Endodermal cell (in vitro differentiated cells): ENCODE results near the gene ZBTB7C. TPM values are rescaled to one million over a fixed set of nuclear protein-coding genes. Genes with fewer than 3 reads are reported as not detected.

Experiments
- DNase-seq: peaks from one replicate; pipeline ENCODE4 v3.0.0-alpha.2; 2017
- H3K27ac ChIP-seq: 2 replicates; pipeline ENCODE4 v1.5.1; 2013; ENCODE audit warnings: mild to moderate bottlenecking, low read depth, low read length, moderate library complexity
- H3K27me3 ChIP-seq: 2 replicates; pipeline ENCODE4 v1.6.1; 2013; ENCODE audit warnings: mild to moderate bottlenecking, low read length, moderate library complexity; ENCODE audit not compliant: insufficient read depth, control insufficient read depth, poor library complexity, severe bottlenecking
- H3K36me3 ChIP-seq: 2 replicates; pipeline ENCODE4 v1.7.0; 2013; ENCODE audit warnings: mild to moderate bottlenecking, low read length, moderate library complexity; ENCODE audit not compliant: control insufficient read depth, insufficient read depth
- H3K4me1 ChIP-seq: one replicate; pipeline ENCODE4 v1.7.0; 2013; ENCODE audit warnings: low read length; ENCODE audit not compliant: control insufficient read depth, insufficient read depth
- H3K4me3 ChIP-seq: 2 replicates; pipeline ENCODE4 v1.5.1; 2013; ENCODE audit warnings: mild to moderate bottlenecking, low read length, moderate library complexity
- H3K9ac ChIP-seq: 2 replicates; pipeline ENCODE4 v1.6.1; 2013; ENCODE audit warnings: mild to moderate bottlenecking, low read length, moderate library complexity; ENCODE audit not compliant: poor library complexity, severe bottlenecking; ENCODE audit errors: extremely low read depth
- H3K9me3 ChIP-seq: 2 replicates; pipeline ENCODE4 v1.6.1; 2013; ENCODE audit warnings: mild to moderate bottlenecking, low read length, moderate library complexity; ENCODE audit not compliant: control insufficient read depth
- H3K27ac Mint-ChIP-seq: 2 replicates; pipeline ENCODE4 v1.8.0; 2020; ENCODE audit warnings: mixed read lengths
- H3K27me3 Mint-ChIP-seq: 2 replicates; pipeline ENCODE4 v1.8.0; 2021; ENCODE audit warnings: mild to moderate bottlenecking, mixed read lengths; ENCODE audit not compliant: insufficient read depth
- H3K36me3 Mint-ChIP-seq: 2 replicates; pipeline ENCODE4 v1.8.0; 2020; ENCODE audit warnings: low read depth, mixed read lengths
- H3K4me1 Mint-ChIP-seq: 2 replicates; pipeline ENCODE4 v1.8.0; 2020; ENCODE audit warnings: mixed read lengths
- H3K4me3 Mint-ChIP-seq: 2 replicates; pipeline ENCODE4 v1.8.0; 2020; ENCODE audit warnings: mild to moderate bottlenecking, moderate library complexity, mixed read lengths
- H3K9me3 Mint-ChIP-seq: 2 replicates; pipeline ENCODE4 v1.8.0; 2020; ENCODE audit warnings: mild to moderate bottlenecking, mixed read lengths
- WGBS, 2 experiments: methylation state at CpG; one replicate each; pipeline versions ENCODE4 v1.1.5 to v1.1.7; 2013; ENCODE audit warnings: missing lambda C conversion rate in 2 of 2, mixed read lengths in 1 of 2; ENCODE audit not compliant: insufficient coverage in 1 of 2, insufficient read length in 1 of 2; 5-methylcytosine and 5-hydroxymethylcytosine counted together
- total RNA-seq, 2 donors: library from RNA; stranded (reverse); fragmentation: NEBNext Ultra II Directional in 1 of 2; extraction: Animal tissue kit (Norgen Biotek cat#: 25700) in 1 of 2; gene quantifications; 2 replicates in 1 of 2; 3 replicates in 1 of 2; pipeline ENCODE4 v1.2.1, GENCODE V29; 2021
- TF ChIP-seq, protein P1 (sequence below): fragments of 200-600 bp; sonication (generic); conservative IDR thresholded peaks from 2 replicates; pipeline ENCODE4 v1.5.0; 2021; ENCODE audit warnings: antibody characterized with exemption, mild to moderate bottlenecking

The ZBTB7C gene
- total RNA-seq, 2 donors from 2014 or later, result 0.31 to 0.62 TPM

- no peak overlapping the region for H3K27ac Mint-ChIP-seq
- Histone ChIP-seq H3K4me1 (no peaks in the 10 kb centered on the region), H3K36me3 (no peaks in the 10 kb centered on the region), H3K9ac (no peak overlapping the region), H3K4me3 (no peak overlapping the region), H3K9me3 (no peaks in the 10 kb centered on the region), H3K27ac (no peak overlapping the region), H3K27me3 (no peaks in the 10 kb centered on the region)
- H3K9me3 Mint-ChIP-seq, result no peaks in the 10 kb centered on the region
- no peak for DNase-seq
- 94 to 100% methylated on average over 1 to 3 of the region's 3 CpGs for WGBS, 2 experiments
- no peaks in the 10 kb centered on the region for H3K27me3 Mint-ChIP-seq
- no peak overlapping the region for H3K4me3 Mint-ChIP-seq
- H3K36me3 Mint-ChIP-seq, result no peaks in the 10 kb centered on the region
- no peaks in the 10 kb centered on the region for H3K4me1 Mint-ChIP-seq
- TF ChIP-seq, protein P1, sequence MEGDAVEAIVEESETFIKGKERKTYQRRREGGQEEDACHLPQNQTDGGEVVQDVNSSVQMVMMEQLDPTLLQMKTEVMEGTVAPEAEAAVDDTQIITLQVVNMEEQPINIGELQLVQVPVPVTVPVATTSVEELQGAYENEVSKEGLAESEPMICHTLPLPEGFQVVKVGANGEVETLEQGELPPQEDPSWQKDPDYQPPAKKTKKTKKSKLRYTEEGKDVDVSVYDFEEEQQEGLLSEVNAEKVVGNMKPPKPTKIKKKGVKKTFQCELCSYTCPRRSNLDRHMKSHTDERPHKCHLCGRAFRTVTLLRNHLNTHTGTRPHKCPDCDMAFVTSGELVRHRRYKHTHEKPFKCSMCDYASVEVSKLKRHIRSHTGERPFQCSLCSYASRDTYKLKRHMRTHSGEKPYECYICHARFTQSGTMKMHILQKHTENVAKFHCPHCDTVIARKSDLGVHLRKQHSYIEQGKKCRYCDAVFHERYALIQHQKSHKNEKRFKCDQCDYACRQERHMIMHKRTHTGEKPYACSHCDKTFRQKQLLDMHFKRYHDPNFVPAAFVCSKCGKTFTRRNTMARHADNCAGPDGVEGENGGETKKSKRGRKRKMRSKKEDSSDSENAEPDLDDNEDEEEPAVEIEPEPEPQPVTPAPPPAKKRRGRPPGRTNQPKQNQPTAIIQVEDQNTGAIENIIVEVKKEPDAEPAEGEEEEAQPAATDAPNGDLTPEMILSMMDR, result no peak
These were observed 343.6 kb downstream of the ZBTB7C start for GRCh38 chr18:48065601-48065995.

GRCh38 chr18:48064978-48065600 is 344.1 kb downstream of the ZBTB7C start:
- H3K36me3 ChIP-seq, result no peaks in the 10 kb centered on the region
- Mint-ChIP-seq H3K36me3 (no peaks in the 10 kb centered on the region), H3K27ac (no peak overlapping the region), H3K4me1 (peaks cover 5% of the 10 kb centered on the region), H3K4me3 (no peak overlapping the region), H3K9me3 (no peaks in the 10 kb centered on the region), H3K27me3 (no peaks in the 10 kb centered on the region)
- H3K9me3 ChIP-seq, result no peaks in the 10 kb centered on the region
- no peak overlapping the region for H3K4me3 ChIP-seq
- no peak overlapping the region for H3K9ac ChIP-seq
- H3K4me1 ChIP-seq, result no peaks in the 10 kb centered on the region
- WGBS, 2 experiments, result 86 to 100% methylated on average over 2 to 10 of the region's 10 CpGs
- TF ChIP-seq, protein P1, result no peak
- no peaks in the 10 kb centered on the region for H3K27me3 ChIP-seq
- no peak overlapping the region for H3K27ac ChIP-seq
- no peak for DNase-seq

- Mint-ChIP-seq H3K9me3 (no peaks in the 10 kb centered on the region), H3K4me1 (peaks cover 16% of the 10 kb centered on the region), H3K4me3 (no peak overlapping the region), H3K36me3 (no peaks in the 10 kb centered on the region), H3K27ac (no peak overlapping the region), H3K27me3 (peaks cover 2% of the 10 kb centered on the region)
- WGBS, 2 experiments, result 89 to 90% methylated on average over 7 of the region's 7 CpGs
- H3K27me3 ChIP-seq, result no peaks in the 10 kb centered on the region
- H3K9ac ChIP-seq, result no peak overlapping the region
- no peaks in the 10 kb centered on the region for H3K9me3 ChIP-seq
- DNase-seq, result no peak
- H3K4me3 ChIP-seq, result no peak overlapping the region
- TF ChIP-seq, protein P1, result no peak
- no peaks in the 10 kb centered on the region for H3K36me3 ChIP-seq
- no peak overlapping the region for H3K27ac ChIP-seq
- no peaks in the 10 kb centered on the region for H3K4me1 ChIP-seq
These were observed 347.2 kb downstream of the ZBTB7C start for GRCh38 chr18:48061781-48062570.
